Stromal cell of bone marrow (primary cell): Measurements from ENCODE around the gene GRK4.

ENCODE experiments used
- DNase-seq: peaks from one replicate; pipeline ENCODE4 v3.0.0-alpha.2; 2012; ENCODE audit warnings: low read depth

GRK4 gene

DNA sequence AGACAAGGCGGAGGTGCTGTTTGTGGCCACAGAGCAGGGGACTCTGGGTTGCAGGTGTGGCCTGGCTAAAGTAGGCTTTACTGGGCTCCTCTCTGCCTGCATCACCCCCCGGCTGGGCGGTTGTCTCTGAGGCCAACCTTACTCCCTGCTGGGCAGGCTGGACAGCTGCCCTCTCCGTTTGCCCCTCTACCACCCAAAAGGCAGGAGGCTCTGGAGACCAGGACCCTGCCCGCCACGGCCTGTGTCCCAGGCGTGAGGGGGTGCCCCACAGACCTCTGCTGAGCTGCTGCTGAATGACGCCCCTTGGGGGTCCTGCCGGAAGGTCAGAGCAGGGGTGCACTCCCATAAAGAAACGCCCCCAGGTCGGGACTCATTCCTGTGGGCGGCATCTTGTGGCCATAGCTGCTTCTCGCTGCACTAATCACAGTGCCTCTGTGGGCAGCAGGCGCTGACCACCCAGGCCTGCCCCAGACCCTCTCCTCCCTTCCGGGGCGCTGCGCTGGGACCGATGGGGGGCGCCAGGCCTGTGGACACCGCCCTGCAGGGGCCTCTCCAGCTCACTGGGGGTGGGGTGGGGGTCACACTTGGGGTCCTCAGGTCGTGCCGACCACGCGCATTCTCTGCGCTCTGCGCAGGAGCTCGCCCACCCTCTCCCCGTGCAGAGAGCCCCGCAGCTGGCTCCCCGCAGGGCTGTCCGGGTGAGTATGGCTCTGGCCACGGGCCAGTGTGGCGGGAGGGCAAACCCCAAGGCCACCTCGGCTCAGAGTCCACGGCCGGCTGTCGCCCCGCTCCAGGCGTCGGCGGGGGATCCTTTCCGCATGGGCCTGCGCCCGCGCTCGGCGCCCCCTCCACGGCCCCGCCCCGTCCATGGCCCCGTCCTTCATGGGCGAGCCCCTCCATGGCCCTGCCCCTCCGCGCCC, 110.0 kb downstream of the GRK4 start:
- DNase-seq: no peak

DNA sequence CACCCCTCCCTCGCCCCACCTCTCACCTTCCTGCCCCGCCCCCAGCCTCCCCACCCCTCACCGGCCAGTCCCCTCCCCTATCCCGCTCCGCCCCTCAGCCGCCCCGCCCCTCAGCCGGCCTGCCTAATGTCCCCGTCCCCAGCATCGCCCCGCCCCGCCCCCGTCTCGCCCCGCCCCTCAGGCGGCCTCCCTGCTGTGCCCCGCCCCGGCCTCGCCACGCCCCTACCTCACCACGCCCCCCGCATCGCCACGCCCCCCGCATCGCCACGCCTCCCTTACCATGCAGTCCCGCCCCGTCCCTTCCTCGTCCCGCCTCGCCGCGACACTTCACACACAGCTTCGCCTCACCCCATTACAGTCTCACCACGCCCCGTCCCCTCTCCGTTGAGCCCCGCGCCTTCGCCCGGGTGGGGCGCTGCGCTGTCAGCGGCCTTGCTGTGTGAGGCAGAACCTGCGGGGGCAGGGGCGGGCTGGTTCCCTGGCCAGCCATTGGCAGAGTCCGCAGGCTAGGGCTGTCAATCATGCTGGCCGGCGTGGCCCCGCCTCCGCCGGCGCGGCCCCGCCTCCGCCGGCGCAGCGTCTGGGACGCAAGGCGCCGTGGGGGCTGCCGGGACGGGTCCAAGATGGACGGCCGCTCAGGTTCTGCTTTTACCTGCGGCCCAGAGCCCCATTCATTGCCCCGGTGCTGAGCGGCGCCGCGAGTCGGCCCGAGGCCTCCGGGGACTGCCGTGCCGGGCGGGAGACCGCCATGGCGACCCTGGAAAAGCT, 110.9 kb downstream of the GRK4 start, which contains the start of the genes HTT and HTT-AS:
TSS of gene HTT (plus strand) at position 604 of the 768 bp plus-strand sequence. CDS start at position 749, 145 bp downstream.
TSS of gene HTT-AS (minus strand) at position 461 of the 768 bp plus-strand sequence.
- DNase-seq: peak; percentile 83

DNA sequence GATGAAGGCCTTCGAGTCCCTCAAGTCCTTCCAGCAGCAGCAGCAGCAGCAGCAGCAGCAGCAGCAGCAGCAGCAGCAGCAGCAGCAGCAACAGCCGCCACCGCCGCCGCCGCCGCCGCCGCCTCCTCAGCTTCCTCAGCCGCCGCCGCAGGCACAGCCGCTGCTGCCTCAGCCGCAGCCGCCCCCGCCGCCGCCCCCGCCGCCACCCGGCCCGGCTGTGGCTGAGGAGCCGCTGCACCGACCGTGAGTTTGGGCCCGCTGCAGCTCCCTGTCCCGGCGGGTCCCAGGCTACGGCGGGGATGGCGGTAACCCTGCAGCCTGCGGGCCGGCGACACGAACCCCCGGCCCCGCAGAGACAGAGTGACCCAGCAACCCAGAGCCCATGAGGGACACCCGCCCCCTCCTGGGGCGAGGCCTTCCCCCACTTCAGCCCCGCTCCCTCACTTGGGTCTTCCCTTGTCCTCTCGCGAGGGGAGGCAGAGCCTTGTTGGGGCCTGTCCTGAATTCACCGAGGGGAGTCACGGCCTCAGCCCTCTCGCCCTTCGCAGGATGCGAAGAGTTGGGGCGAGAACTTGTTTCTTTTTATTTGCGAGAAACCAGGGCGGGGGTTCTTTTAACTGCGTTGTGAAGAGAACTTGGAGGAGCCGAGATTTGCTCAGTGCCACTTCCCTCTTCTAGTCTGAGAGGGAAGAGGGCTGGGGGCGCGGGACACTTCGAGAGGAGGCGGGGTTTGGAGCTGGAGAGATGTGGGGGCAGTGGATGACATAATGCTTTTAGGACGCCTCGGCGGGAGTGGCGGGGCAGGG, 111.7 kb downstream of the GRK4 start:
- peak; percentile 40 for DNase-seq

DNA sequence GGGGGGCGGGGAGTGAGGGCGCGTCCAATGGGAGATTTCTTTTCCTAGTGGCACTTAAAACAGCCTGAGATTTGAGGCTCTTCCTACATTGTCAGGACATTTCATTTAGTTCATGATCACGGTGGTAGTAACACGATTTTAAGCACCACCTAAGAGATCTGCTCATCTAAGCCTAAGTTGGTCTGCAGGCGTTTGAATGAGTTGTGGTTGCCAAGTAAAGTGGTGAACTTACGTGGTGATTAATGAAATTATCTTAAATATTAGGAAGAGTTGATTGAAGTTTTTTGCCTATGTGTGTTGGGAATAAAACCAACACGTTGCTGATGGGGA, 112.2 kb downstream of the GRK4 start:
- DNase-seq: no peak

DNA sequence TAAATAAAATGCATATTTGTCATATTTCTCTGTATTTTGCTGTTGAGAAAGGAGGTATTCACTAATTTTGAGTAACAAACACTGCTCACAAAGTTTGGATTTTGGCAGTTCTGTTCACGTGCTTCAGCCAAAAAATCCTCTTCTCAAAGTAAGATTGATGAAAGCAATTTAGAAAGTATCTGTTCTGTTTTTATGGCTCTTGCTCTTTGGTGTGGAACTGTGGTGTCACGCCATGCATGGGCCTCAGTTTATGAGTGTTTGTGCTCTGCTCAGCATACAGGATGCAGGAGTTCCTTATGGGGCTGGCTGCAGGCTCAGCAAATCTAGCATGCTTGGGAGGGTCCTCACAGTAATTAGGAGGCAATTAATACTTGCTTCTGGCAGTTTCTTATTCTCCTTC, 114.4 kb downstream of the GRK4 start:
- DNase-seq: no peak

DNA sequence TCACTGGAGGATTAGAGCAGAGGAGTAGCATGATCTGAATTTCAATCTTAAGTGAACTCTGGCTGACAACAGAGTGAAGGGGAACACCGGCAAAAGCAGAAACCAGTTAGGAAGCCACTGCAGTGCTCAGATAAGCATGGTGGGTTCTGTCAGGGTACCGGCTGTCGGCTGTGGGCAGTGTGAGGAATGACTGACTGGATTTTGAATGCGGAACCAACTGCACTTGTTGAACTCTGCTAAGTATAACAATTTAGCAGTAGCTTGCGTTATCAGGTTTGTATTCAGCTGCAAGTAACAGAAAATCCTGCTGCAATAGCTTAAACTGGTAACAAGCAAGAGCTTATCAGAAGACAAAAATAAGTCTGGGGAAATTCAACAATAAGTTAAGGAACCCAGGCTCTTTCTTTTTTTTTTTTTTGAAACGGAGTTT, 116.3 kb downstream of the GRK4 start:
- no peak for DNase-seq

DNA sequence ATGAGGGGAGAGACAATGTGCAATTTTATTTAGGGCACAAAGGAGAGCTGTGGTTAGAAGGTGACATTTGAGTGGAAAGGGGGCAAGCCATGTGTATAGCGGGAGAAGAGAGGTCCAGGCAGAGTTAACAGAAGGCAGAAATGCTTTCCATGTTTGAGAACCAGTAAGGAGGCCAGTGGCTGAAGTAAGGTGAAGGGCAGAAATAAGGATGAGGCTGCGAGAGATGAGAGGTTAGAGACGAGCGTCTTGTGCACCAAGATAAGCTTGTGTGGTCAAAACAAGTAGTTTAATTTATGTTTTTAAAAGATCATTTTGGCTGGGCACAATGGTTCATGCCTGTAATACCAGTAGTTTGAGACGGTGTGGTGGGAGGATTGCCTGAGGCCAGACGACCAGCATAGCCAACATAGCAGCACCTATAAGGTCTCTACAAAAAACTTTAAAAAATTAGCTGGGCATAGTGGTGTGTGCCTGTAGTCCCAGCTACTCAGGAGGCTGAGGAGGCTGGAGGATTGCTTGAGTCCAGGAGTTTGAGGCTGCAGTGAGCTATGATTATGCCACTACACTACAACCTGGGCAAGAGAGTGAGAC, 119.6 kb downstream of the GRK4 start:
- DNase-seq: no peak

DNA sequence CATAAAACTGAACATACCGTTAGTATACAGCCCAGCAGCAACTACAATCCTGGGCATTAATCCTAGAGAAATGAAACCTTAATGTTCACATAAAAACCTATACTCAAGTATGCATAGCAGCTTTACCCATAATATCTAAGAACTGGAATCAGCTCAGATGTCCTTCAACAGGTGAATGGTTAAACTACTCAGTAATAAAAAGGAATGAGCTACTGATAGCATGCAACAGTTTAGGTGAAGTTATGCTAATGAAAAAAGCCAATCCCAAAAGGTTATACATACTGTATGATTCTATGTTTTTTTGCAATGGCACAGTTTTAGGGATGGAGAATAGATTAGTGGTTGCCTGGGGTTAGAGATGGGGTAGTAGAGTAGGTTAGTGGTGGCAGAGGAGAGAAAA, 120.4 kb downstream of the GRK4 start:
- no peak for DNase-seq

DNA sequence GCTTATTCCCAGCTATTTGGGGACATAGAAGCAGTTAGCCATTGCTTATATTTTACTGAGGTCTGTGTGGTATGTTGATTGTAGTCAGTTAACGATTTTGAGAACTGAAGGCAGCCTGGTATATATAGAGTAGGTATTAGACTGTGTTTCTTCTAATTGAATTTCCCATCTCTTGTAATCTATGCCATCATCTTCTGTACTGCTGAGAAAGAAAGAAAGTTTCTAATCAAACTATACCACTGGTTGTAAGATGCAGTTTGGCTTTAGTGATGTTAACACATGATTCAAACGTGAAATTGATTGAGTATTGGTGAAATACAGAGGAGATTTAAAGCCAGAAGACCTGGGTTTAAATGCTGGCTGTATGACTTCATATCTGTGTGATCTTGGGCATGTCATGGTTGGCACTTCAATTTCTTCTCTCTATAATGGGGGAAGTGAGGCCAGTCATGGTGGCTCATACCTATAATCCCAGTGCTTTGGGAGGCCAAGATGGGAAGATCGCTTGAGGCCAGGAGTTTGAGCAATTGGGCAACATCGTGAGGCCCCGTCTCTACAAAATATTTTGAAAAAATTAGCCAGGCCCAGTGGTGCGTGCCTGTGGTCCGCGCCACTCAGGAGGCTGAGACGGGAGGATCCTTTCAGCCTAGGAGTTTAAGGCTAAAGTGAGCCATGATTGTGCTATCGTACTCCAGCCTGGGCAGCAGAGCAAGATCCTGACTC, 122.7 kb downstream of the GRK4 start:
- no peak for DNase-seq

DNA sequence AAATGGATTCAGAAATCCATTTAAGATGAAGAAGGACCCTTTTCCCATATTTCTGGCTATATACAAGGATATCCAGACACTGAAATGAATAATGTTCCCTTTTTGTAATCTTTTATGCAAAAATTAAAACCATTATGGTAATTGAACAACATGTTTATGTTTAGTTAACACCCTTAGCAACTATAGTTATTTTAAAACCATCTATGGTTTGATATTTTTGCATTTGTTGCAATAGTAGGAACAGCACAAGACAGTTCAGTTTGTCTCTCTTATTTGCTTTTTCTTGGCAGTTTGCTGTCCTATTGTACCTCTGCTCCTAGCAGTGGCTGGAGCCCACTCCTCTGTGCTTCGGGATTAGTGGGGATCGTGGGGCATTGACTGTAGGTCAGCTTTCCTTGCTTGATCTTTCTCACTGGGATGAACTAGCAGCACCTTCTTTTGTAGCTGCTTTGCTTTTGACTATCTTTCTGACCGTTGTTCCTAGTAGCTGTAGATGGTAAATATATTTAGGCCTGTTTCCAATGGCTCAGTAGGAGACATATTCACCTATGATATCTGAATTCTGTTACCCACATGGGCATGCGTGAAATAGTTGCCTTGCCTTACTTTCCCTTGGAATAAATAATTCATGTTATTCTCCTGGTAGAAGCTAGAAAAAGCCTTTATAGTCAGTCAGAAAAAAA, 123.9 kb downstream of the GRK4 start:
- DNase-seq: no peak
